ENCODE results near the gene LRRC10B.

- TF ChIP-seq, protein P1, sequence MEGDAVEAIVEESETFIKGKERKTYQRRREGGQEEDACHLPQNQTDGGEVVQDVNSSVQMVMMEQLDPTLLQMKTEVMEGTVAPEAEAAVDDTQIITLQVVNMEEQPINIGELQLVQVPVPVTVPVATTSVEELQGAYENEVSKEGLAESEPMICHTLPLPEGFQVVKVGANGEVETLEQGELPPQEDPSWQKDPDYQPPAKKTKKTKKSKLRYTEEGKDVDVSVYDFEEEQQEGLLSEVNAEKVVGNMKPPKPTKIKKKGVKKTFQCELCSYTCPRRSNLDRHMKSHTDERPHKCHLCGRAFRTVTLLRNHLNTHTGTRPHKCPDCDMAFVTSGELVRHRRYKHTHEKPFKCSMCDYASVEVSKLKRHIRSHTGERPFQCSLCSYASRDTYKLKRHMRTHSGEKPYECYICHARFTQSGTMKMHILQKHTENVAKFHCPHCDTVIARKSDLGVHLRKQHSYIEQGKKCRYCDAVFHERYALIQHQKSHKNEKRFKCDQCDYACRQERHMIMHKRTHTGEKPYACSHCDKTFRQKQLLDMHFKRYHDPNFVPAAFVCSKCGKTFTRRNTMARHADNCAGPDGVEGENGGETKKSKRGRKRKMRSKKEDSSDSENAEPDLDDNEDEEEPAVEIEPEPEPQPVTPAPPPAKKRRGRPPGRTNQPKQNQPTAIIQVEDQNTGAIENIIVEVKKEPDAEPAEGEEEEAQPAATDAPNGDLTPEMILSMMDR (IDR thresholded peaks at IDR 0.05): no peak
- no peak for TF ChIP-seq EZH2phosphoT487 (IDR thresholded peaks at IDR 0.05)
Observed at GRCh38 chr11:61542024-61542461, 33.5 kb downstream of the LRRC10B start.
